ENCODE data around the gene PRICKLE4.

PRICKLE4 gene

DNA sequence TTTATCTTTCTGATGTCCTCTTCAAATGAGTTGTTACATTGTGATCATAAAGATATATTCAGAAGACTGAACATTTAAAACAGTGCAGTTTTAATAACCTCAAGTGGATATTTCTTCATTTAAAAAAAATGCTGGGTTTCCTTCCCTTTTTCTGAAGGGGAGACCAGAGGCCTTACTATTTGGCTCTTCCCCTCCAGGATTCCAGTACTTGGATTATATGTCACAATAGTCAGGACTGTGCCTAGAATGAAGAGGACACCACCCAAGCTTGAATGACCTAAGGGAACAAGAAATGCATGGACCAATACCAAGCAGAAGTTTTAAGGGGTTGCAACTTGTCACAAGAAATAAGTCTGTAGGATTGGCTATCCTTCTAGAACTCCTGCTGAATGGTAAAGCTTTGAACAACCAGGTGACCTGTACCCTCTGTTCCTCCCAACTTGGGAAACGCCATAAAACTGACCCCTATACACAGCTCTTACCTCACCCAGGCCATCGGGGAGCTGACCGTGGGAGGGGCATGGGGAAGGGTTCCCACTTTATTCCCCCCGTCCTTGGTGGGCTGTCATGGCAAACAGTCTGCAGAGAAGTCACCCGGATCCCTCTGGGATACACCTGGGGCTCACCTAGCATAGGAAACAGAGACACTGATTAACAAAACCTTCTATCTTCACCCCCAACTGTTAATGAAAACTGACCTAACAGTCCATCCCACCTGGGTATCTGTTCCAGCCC, 2.9 kb upstream of the PRICKLE4 start:
- TF ChIP-seq, protein P1, sequence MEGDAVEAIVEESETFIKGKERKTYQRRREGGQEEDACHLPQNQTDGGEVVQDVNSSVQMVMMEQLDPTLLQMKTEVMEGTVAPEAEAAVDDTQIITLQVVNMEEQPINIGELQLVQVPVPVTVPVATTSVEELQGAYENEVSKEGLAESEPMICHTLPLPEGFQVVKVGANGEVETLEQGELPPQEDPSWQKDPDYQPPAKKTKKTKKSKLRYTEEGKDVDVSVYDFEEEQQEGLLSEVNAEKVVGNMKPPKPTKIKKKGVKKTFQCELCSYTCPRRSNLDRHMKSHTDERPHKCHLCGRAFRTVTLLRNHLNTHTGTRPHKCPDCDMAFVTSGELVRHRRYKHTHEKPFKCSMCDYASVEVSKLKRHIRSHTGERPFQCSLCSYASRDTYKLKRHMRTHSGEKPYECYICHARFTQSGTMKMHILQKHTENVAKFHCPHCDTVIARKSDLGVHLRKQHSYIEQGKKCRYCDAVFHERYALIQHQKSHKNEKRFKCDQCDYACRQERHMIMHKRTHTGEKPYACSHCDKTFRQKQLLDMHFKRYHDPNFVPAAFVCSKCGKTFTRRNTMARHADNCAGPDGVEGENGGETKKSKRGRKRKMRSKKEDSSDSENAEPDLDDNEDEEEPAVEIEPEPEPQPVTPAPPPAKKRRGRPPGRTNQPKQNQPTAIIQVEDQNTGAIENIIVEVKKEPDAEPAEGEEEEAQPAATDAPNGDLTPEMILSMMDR (conservative IDR thresholded peaks at IDR 0.05; ENCODE audit: low read depth, low read length), result no peak
- no peak for DNase-seq (ENCODE audit: low read depth)
- no peak overlapping the region for H3K4me3 ChIP-seq (ENCODE audit: low read length)

DNA sequence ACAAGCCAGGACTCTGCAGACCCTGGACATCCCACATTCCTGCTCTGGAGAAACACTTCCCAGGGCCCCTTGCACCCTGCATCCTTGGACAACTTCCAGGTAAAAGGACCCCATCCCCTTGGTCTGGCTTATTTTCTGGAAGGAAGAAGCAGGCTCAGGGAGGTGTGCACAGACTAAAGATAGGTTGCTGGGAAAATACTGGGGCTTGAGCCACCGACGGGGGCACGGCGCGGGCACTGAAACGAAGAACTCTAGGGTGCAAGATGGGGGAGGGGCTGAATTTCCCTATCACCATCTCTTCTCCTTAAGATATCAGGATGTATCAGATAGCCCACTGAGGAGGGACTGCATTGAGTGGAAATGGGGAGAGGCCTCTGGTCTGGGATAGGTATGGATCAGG, 1.7 kb upstream of the PRICKLE4 start:
- H3K4me3 ChIP-seq (ENCODE audit: low read length), result peak overlapping the region; percentile 67
- TF ChIP-seq, protein P1 (conservative IDR thresholded peaks at IDR 0.05; ENCODE audit: low read depth, low read length), result no peak
- no peak for DNase-seq (ENCODE audit: low read depth)

DNA sequence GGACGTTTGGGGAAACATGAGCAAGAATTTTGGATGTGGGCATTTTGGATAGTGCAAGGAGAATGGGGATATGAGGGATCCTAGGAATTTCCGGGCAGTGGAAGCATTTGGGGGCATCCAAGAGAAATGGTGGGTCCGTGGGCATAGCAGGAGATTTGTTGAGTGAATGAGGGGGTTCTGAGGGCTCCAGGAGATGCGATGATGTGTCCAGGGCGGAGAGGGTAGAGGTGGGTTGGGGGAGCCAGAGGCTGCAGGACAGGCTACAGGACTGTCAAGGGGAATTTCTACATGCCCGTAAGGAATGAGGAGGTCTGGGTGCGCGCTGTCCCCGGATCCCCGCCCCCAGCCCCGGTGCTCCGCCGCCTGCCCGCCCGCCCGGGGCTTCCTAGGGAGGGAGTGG, 1.2 kb upstream of the PRICKLE4 start:
- H3K4me3 ChIP-seq (ENCODE audit: low read length), result peak overlapping the region; percentile 67
- TF ChIP-seq, protein P1 (conservative IDR thresholded peaks at IDR 0.05; ENCODE audit: low read depth, low read length), result no peak
- DNase-seq (ENCODE audit: low read depth), result no peak

DNA sequence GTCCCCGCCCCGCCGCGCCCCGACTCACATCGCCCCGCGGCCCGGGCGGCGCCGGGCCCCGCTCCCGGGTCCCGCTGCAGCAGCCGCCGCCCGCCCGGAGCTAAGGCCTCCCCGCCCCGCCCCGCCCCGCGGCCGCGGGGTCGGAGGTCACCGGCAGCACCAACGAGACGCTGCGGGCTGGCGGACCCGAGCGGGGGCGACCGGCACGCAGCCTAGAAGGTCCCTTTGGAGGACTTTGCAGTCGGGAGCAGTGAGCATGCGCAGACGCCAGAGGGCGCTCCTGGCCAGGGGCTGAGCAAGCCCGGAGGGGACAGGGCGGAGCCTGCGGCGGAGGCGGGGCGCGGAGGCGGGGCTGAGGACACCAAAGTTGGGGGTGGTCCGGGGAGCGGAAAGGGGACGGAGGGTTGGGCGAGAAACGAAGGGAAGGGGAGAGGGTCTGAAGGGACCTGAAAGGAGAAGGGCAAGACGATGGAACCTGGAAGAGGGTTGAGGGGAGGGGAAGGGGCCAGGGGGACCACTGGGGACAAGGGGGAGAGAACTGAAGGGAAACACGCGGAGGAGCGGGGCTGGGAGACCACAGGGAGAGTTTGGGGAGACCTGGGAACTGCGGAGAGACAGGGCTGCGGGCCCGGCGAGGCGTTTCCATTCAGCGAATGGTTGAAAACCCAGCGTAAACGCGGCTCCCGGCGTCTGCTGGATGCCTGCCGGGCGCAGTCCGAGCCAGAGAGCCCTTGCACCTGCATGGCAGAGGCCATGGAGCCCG, 613 bp upstream of the PRICKLE4 start, which contains the start of gene FRS3:
Gene FRS3 (minus strand): TSS at position 113 of the 763 bp plus-strand sequence. CDS start 2,913 bp downstream, outside the sequence.
- TF ChIP-seq, protein P1 (conservative IDR thresholded peaks at IDR 0.05; ENCODE audit: low read depth, low read length), result peak; percentile 96
- peak; percentile 65 for DNase-seq (ENCODE audit: low read depth)
- H3K4me3 ChIP-seq (ENCODE audit: low read length), result peak within 1 kb of the TSS; percentile 70

DNA sequence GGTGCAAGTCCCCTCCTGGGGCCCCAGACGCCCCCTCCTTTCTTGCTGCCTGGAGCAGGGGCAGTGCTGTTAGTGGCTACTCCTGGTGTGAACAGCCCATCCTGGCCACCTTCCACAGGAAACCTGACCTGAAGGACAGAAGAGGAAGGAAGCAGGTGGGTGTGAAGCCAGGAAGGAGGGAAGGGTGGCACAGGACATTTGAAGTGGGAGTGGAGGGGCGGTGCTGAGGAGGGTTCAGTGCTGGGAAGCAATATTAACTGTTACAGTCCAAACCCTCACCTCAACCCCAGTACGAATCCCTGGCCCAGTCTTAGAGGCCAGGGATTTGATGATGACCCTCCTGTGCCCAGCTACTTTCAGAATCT, 766 bp downstream of the PRICKLE4 start:
- no peak for DNase-seq (ENCODE audit: low read depth)
- H3K4me3 ChIP-seq (ENCODE audit: low read length), result peak overlapping the region; percentile 70
- TF ChIP-seq, protein P1 (conservative IDR thresholded peaks at IDR 0.05; ENCODE audit: low read depth, low read length), result no peak

DNA sequence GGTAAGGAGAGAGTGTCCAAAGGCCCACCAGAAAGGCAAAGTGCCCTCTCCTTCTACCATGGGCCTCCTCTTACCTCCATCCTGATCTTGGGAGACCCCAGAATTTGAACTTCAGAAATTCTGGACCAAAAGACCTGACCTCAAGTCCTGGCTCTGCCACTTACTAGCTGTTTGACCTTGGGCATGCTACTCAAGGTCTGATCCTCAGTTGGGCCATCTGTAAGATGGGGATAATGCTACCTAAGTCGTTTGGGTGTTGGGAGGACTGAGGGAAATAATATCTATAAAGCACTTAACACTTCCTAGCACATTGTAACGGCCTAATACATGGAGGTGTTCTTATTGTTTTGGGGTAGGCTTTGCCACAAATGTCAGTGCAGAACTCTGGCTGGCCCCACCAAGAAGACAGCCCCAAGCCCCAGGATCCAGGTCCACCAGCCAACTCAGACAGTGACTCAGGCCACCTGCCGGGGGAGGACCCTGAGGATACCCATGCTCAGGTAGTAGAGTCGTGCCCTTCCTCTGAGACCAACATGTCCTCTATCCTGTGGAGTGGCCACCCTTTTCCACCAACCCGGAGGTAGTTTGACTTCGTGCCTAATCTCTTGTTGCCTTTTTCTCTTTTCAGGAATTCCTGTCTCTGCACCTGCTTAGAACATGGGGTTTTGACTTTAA, 2.7 kb downstream of the PRICKLE4 start:
- H3K4me3 ChIP-seq (ENCODE audit: low read length), result no peak overlapping the region
- TF ChIP-seq, protein P1 (conservative IDR thresholded peaks at IDR 0.05; ENCODE audit: low read depth, low read length), result no peak
- no peak for DNase-seq (ENCODE audit: low read depth)
